Gastroesophageal sphincter (tissue), 4 donors: Measurements from ENCODE around the gene TTC21A. TPM values are rescaled to one million over a fixed set of nuclear protein-coding genes. Genes with fewer than 3 reads are reported as not detected.

ENCODE experiments used
- ATAC-seq: fragments of 150-250 bp; one replicate; pipeline ENCODE4 v1.9.1; 2016; ENCODE audit warnings: mild to moderate bottlenecking, moderate library complexity
- H3K27ac ChIP-seq, 4 donors: fragments of 200-600 bp; sonication (generic) in 3 of 4; 1 replicate in 3 of 4; 2 replicates in 1 of 4; pipeline ENCODE4 v1.5.1; 2016 to 2019
- H3K27me3 ChIP-seq: fragments of 200-600 bp; sonication (generic); one replicate; pipeline ENCODE4 v1.5.1; 2019
- H3K36me3 ChIP-seq, 2 donors: fragments of 200-600 bp; sonication (generic); one replicate each; pipeline ENCODE4 v1.5.1; 2019; ENCODE audit warnings: control low read depth in 1 of 2
- H3K4me1 ChIP-seq, 3 donors: fragments of 200-600 bp; sonication (generic); 1 replicate in 2 of 3; 2 replicates in 1 of 3; pipeline ENCODE4 v1.5.1; 2016 to 2019; ENCODE audit warnings: control low read depth in 2 of 3
- H3K4me3 ChIP-seq, 2 donors: fragments of 200-600 bp; sonication (generic); one replicate each; pipeline ENCODE4 v1.5.1; 2019; ENCODE audit warnings: mild to moderate bottlenecking in 1 of 2, moderate library complexity in 1 of 2
- H3K9me3 ChIP-seq, 3 donors: fragments of 200-600 bp; sonication (generic); one replicate each; pipeline ENCODE4 v1.5.1; 2017 to 2019; ENCODE audit warnings: control low read depth in 2 of 3
- EP300 ChIP-seq: sonication (generic); formaldehyde crosslinking; IDR thresholded peaks from one replicate; pipeline ENCODE4 v1.6.1; 2017; ENCODE audit warnings: antibody characterized with exemption, mild to moderate bottlenecking
- POLR2A ChIP-seq, 2 donors: fragments of 450-650 bp; IDR thresholded peaks; one replicate each; pipeline ENCODE4 v1.6.1; 2017; ENCODE audit warnings: antibody characterized with exemption in 2 of 2, mild to moderate bottlenecking in 2 of 2, moderate library complexity in 1 of 2
- POLR2AphosphoS5 ChIP-seq: sonication (generic); formaldehyde crosslinking; IDR thresholded peaks from one replicate; pipeline ENCODE4 v1.6.1; 2017; ENCODE audit warnings: antibody characterized with exemption
- WGBS, 2 donors: methylation state at CpG; one replicate each; pipeline ENCODE4 v1.1.5; 2018; ENCODE audit warnings: low coverage in 1 of 2; 5-methylcytosine and 5-hydroxymethylcytosine counted together
- total RNA-seq, 4 donors: library from RNA; depleted of rRNA; stranded (reverse); fragments of >200 nt; gene quantifications; one replicate each; pipeline ENCODE4 v1.1.0, GENCODE V29; 2016
- TF ChIP-seq, protein P1 (sequence below), 4 experiments: fragments of 200-600 bp in 2 of 4; fragments of 450-650 bp in 2 of 4; sonication (generic) in 1 of 4; IDR thresholded peaks; one replicate each; pipeline ENCODE4 v1.5.1; 2017 to 2019; ENCODE audit warnings: antibody characterized with exemption in 4 of 4, mild to moderate bottlenecking in 2 of 4, moderate library complexity in 2 of 4

TTC21A gene
- total RNA-seq, 4 donors from 2014 or later = 0.54 to 8.5 (median 5.0) TPM

GRCh38 chr3:39100500-39100886 is 7.0 kb upstream of the TTC21A start:
- peaks cover 0 to 65% of the 10 kb centered on the region in 2 donors for H3K36me3 ChIP-seq
- H3K4me1 ChIP-seq = peaks cover 0 to 61% (median 12%) of the 10 kb centered on the region in 3 donors
- H3K9me3 ChIP-seq = no peaks in the 10 kb centered on the region
- ATAC-seq = no peak
- TF ChIP-seq, protein P1, sequence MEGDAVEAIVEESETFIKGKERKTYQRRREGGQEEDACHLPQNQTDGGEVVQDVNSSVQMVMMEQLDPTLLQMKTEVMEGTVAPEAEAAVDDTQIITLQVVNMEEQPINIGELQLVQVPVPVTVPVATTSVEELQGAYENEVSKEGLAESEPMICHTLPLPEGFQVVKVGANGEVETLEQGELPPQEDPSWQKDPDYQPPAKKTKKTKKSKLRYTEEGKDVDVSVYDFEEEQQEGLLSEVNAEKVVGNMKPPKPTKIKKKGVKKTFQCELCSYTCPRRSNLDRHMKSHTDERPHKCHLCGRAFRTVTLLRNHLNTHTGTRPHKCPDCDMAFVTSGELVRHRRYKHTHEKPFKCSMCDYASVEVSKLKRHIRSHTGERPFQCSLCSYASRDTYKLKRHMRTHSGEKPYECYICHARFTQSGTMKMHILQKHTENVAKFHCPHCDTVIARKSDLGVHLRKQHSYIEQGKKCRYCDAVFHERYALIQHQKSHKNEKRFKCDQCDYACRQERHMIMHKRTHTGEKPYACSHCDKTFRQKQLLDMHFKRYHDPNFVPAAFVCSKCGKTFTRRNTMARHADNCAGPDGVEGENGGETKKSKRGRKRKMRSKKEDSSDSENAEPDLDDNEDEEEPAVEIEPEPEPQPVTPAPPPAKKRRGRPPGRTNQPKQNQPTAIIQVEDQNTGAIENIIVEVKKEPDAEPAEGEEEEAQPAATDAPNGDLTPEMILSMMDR (IDR thresholded peaks at IDR 0.05) = no peak
- H3K27me3 ChIP-seq = no peaks in the 10 kb centered on the region
- 100% methylated on average over 1 of the region's 9 CpGs; no CpG with 5 or more reads in 1 of the 2 donors for WGBS, 2 donors
- no peak overlapping the region for H3K4me3 ChIP-seq
- no peak overlapping the region for H3K27ac ChIP-seq

DNA sequence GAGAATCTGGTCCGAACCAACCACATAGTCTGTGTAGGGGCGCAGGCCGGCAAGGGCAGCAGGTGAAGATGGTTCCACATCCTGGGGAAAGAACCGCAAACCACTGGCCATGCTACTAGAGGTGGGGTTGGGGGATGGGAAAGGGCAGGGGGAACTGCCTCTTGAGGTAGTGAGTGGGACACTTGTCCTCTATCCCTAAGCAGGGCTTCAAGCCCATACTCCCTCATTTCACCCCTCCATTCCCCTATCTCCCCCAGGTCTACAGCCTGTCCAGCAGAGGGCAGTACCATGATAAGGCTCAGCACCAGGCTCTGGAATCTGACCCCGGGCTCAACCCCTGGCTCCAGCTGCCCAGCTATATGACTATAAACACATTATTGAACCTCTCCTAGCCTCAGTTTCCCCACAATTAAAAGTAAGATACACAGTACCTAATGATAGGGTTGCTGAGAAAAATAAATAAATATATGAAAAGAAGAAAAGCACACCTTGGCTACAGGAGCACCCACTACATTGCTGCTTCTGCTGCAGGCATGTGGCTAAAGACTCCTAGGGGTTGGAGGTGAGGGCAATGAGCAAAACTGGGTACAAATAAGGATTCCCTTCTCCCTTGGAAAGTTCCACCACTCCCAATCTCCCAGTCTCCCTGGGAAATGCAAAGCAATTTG is 6.3 kb upstream of the TTC21A start:
- H3K4me3 ChIP-seq = no peak overlapping the region
- ATAC-seq = no peak
- TF ChIP-seq EP300 = no peak
- TF ChIP-seq, protein P1 (IDR thresholded peaks at IDR 0.05) = peak in 3 of 4 experiments; percentile 22 to 67 (median 29)
- peak overlapping the region in 1 of 4 donors; percentile 14 for H3K27ac ChIP-seq
- H3K27me3 ChIP-seq = no peaks in the 10 kb centered on the region
- H3K36me3 ChIP-seq = peaks cover 0 to 58% of the 10 kb centered on the region in 2 donors
- H3K4me1 ChIP-seq = peaks cover 0 to 61% (median 19%) of the 10 kb centered on the region in 3 donors
- no peaks in the 10 kb centered on the region for H3K9me3 ChIP-seq
- 70% methylated on average over 1 of the region's 5 CpGs; no CpG with 5 or more reads in 1 of the 2 donors for WGBS, 2 donors

GRCh38 chr3:39102504-39103323 is 4.8 kb upstream of the TTC21A start:
- WGBS, 2 donors = 94% methylated on average over 3 of the region's 8 CpGs; no CpG with 5 or more reads in 1 of the 2 donors
- no peak overlapping the region for H3K4me3 ChIP-seq

GRCh38 chr3:39103324-39103693 is 4.2 kb upstream of the TTC21A start:
- no peaks in the 10 kb centered on the region for H3K27me3 ChIP-seq
- ATAC-seq = no peak
- peak overlapping the region in 2 of 4 donors; percentile 14 to 96 for H3K27ac ChIP-seq
- no peak overlapping the region for H3K4me3 ChIP-seq
- H3K36me3 ChIP-seq = peaks cover 0 to 37% of the 10 kb centered on the region in 2 donors
- H3K9me3 ChIP-seq = no peaks in the 10 kb centered on the region
- H3K4me1 ChIP-seq = peaks cover 0 to 63% (median 24%) of the 10 kb centered on the region in 3 donors
- TF ChIP-seq POLR2A (IDR thresholded peaks at IDR 0.05) = no peak
- 81% methylated on average over 3 of the region's 4 CpGs; no CpG with 5 or more reads in 1 of the 2 donors for WGBS, 2 donors

More at GRCh38 chr3:39102504-39103323, 4.8 kb upstream of the TTC21A start:
- Histone ChIP-seq H3K27ac (peak overlapping the region in 2 of 4 donors; percentile 14 to 96), H3K4me1 (peaks cover 0 to 57% (median 19%) of the 10 kb centered on the region in 3 donors), H3K9me3 (no peaks in the 10 kb centered on the region), H3K36me3 (peaks cover 0 to 43% of the 10 kb centered on the region in 2 donors), H3K27me3 (no peaks in the 10 kb centered on the region)
- TF ChIP-seq, protein P1 (IDR thresholded peaks at IDR 0.05) = no peak
- TF ChIP-seq POLR2A (IDR thresholded peaks at IDR 0.05) (no peak), EP300 (no peak), POLR2AphosphoS5 (no peak)
- ATAC-seq = no peak

DNA sequence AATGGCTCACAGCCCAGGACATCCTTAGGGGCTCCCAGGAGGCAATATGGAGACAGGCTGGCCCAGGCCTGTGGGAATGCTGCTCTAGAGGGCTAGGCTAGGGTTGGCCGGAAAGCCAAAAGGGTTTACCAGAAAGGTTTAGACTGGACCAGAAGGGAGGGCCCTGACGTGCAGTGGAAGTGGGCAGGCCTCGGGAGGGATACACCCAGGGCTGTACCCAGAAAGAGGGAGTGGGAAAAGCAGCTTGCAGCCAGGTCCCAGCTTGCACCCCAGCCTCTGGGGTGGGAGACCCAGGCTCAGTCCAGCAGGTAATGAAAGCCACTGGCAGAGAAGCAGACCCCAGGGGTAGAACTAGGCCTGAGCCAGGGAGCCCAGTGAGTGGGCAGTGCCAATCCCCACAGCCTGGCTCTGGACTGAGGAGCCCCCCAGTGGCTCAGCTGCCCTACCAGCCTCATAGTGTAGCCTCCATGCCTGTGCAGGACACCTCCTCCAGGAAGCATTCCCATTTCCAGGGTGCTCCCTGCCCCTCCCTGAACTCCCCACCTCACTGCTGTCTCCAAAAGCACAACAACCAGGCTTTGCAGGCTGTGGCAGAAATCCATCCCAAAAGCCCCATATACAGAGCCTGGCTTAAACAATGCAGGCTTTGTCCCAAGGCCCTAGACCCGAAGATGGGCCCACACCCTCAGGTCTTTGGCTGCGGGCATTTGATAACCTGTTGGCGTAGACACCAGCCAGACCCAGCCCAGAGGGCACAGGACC is 3.5 kb upstream of the TTC21A start:
- Histone ChIP-seq H3K4me3 (no peak overlapping the region), H3K27me3 (no peaks in the 10 kb centered on the region), H3K9me3 (no peaks in the 10 kb centered on the region), H3K27ac (peak overlapping the region in 3 of 4 donors; percentile 14 to 96 (median 32)), H3K4me1 (peaks cover 0 to 69% (median 26%) of the 10 kb centered on the region in 3 donors), H3K36me3 (peaks cover 0 to 30% of the 10 kb centered on the region in 2 donors)
- TF ChIP-seq POLR2AphosphoS5 = no peak
- no peak for TF ChIP-seq EP300
- no peak for TF ChIP-seq POLR2A (IDR thresholded peaks at IDR 0.05)
- TF ChIP-seq, protein P1 (IDR thresholded peaks at IDR 0.05) = no peak
- WGBS, 2 donors = 57% methylated on average over 1 of the region's 6 CpGs; no CpG with 5 or more reads in 1 of the 2 donors
- no peak for ATAC-seq
